Lower leg skin (tissue), 4 donors: ENCODE data around the gene CA6. TPM values are rescaled to one million over a fixed set of nuclear protein-coding genes. Genes with fewer than 3 reads are reported as not detected.
"Not testable (repeated sequence)": the region's sequence is repeated elsewhere in the genome, so short reads cannot be mapped to it uniquely, and the experiment has no call there.

Source experiments
- DNase-seq, 2 donors: peaks; one replicate each; pipeline ENCODE4 v3.0.0-alpha.2; 2019; ENCODE audit warnings: low spot score in 2 of 2
- H3K4me3 ChIP-seq: fragments of 200-600 bp; sonication (generic); 2 replicates; pipeline ENCODE4 v1.5.1; 2017; ENCODE audit warnings: mild to moderate bottlenecking, low read depth; ENCODE audit not compliant: poor library complexity, severe bottlenecking
- CTCF ChIP-seq, 3 donors: fragments of 450-650 bp; IDR thresholded peaks; one replicate each; pipeline ENCODE4 v1.5.1; 2016; ENCODE audit warnings: antibody characterized with exemption in 3 of 3, mild to moderate bottlenecking in 3 of 3, moderate library complexity in 2 of 3
- POLR2A ChIP-seq, 2 donors: fragments of 450-650 bp; IDR thresholded peaks; one replicate each; pipeline ENCODE4 v1.6.1; 2016 to 2017; ENCODE audit warnings: antibody characterized with exemption in 2 of 2, mild to moderate bottlenecking in 1 of 2, moderate library complexity in 1 of 2
- WGBS, 2 donors: methylation state at CpG; one replicate each; pipeline ENCODE4 v1.1.5; 2018; 5-methylcytosine and 5-hydroxymethylcytosine counted together
- intact Hi-C: fragments of 100-400 bp; cut with DNase I; formaldehyde crosslinking; loops from one replicate; pipeline ENCODE4 v1.15.0; 2023; ENCODE audit warnings: low total_unique reads
- total RNA-seq, 4 donors: library from RNA; depleted of rRNA; stranded (reverse); fragments of >200 nt; gene quantifications; one replicate each; pipeline ENCODE4 v1.1.0, GENCODE V29; 2016

CA6 gene
- total RNA-seq, 4 donors from 2014 or later = 17.4 to 38.0 (median 26.6) TPM

GRCh38 chr1:8988618-8988967 lies 42.9 kb downstream of the CA6 start:
- DNase-seq = no peak
- WGBS, 2 donors = 83 to 89% methylated on average over 13 of the region's 13 CpGs
- H3K4me3 ChIP-seq = no peak overlapping the region
- TF ChIP-seq CTCF (IDR thresholded peaks at IDR 0.05) (no peak), POLR2A (IDR thresholded peaks at IDR 0.05) (no peak)
- intact Hi-C loops = loop anchor here (5.0 to 10.0 kb wide), 2 partner anchors 71 to 134 kb away; no protein-coding TSS in a partner anchor

DNA sequence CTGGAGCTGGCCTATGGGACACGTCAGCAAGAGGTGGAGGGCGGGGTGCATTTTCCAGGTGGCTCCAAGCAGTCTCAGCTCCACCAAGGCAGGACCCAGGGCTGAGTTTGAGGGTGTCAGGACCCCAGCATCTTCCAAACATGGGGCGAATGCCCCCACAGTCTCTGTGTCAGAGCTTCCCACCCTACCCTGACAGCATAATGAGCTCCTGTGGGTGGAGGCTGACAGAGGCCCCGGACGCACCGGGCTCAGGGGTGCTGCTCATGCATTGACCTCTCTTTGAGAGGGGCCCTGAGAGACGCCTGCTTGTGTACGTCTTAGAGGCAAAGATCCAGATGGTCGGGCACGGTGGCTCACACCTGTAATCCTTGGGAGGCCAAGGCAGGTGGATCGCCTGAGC lies 43.4 kb downstream of the CA6 start:
- TF ChIP-seq POLR2A (IDR thresholded peaks at IDR 0.05) (no peak), CTCF (IDR thresholded peaks at IDR 0.05) (no peak)
- intact Hi-C loops = loop anchor here (5.0 to 10.0 kb wide), 2 partner anchors 72 to 134 kb away; no protein-coding TSS in a partner anchor
- H3K4me3 ChIP-seq = no peak overlapping the region
- DNase-seq = no peak
- WGBS, 2 donors = 92 to 98% methylated on average over 8 to 11 of the region's 11 CpGs

DNA sequence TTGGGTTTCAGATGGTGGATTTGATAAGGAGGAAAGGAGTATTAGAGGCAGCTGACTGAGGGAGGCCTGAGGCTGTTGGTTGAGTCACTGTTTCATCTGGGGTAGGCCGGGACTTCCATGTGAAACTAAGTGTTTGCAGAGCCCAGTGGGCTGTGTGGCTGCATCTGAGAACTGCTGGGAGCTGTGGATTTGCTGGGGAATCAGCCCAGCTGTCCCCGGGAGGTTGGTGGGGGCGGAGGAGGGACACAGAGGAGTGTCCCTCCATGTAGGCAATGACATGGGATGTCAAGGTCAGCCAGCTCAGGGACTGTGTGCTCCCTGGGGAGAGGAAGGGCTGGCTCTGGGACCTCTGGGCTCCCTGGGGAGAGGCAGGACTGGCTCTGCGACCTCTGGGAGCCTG lies 44.2 kb downstream of the CA6 start:
- 71 to 77% methylated on average over 4 of the region's 4 CpGs for WGBS, 2 donors
- no peak for DNase-seq
- intact Hi-C loops = loop anchor here (5.0 to 10.0 kb wide), 2 partner anchors 73 to 135 kb away; no protein-coding TSS in a partner anchor
- H3K4me3 ChIP-seq = no peak overlapping the region
- no peak for TF ChIP-seq POLR2A (IDR thresholded peaks at IDR 0.05)
- no peak for TF ChIP-seq CTCF (IDR thresholded peaks at IDR 0.05)

GRCh38 chr1:8992936-8993687 lies 47.4 kb downstream of the CA6 start:
- intact Hi-C loops = no loop called here
- WGBS, 2 donors = 91 to 96% methylated on average over 8 of the region's 8 CpGs
- no peak for DNase-seq
- TF ChIP-seq CTCF (IDR thresholded peaks at IDR 0.05) (no peak), POLR2A (IDR thresholded peaks at IDR 0.05) (no peak)
- no peak overlapping the region for H3K4me3 ChIP-seq

DNA sequence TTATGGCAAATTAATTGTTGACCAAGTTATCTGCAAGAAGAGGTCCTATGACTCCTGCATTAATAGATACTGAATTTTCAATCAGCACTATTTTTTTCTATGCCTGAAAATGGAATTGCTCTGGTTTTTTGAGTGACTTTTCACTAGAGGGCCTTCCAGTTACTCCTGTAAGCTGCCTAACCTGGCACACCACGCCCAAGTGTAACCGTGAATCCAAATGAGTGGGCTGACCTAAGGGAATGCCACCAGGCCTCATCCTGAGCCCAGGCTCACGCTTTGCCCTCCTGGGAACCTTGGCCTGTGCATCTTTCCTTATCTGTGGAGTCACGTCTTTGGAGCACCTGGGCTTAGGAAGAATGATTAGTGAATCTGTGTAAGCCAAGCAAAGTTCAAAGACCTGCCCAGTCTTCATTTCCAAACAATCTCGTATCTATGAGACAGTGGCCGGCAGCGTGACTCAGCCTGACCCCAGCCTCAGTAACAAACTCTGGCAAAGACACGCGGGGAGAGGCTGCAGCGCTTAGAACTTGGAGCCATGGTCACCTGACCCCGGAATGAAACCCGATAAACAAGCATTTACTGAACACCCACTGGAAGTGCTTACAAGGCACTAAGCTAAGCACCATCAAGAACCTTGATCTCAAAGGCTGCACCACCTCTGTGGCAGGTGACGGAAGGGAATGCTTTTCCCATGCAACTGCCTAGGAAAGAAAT lies 48.5 kb downstream of the CA6 start:
- DNase-seq, intact Hi-C loops, H3K4me3 ChIP-seq: not testable (repeated sequence)
- WGBS, 2 donors = 76 to 78% methylated on average over 13 of the region's 13 CpGs

DNA sequence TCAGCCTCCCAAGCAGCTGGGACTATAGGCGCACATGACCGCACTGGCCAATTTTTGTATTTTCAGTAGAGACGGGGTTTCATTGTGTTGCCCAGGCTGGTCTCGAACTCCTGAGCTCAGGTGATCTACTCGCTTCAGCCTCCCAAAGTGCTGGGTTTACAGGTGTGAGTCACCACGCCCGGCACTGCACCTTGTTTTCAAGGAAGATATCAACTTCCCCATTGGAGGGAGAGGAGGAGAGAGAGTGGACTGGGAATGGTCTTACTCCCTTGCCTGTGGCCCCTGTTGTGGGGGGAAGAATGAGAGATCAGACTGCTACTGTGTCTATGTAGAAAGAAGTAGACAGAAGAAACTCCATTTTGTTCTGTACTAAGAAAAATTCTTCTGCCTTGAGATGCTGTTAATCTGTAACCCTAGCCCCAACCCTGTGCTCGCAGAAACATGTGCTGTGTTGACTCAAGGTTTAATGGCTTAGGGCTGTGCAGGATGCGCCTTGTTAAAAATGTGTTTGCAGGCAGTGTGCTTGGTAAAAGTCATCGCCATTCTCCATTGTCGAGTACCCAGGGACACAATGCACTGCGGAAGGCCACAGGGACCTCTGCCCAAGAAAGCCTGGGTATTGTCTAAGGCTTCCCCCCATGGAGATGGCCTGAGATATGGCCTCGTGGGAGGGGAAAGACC lies 56.0 kb downstream of the CA6 start:
- intact Hi-C loops = loop anchor here (10.0 kb wide), 1 partner anchor 103 kb away; no protein-coding TSS in a partner anchor
- not testable (repeated sequence) for H3K4me3 ChIP-seq, DNase-seq
- WGBS, 2 donors = 80 to 84% methylated on average over 13 of the region's 13 CpGs

DNA sequence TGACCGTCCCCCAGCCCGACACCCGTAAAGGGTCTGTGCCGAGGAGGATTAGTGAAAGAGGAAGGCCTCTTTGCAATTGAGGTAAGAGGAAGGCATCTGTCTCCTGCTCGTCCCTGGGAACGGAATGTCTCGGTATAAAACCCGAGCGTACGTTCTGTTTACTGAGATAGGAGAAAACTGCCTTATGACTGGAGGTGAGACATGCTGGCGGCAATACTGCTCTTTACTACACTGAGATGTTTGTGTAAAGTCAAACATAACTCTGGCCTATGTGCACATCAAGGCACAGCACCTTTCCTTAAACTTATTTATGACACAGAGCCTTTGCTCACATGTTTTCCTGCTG lies 56.5 kb downstream of the CA6 start:
- intact Hi-C loops = loop anchor here (10.0 kb wide), 1 partner anchor 103 kb away; no protein-coding TSS in a partner anchor
- 90% methylated on average over 11 of the region's 11 CpGs for WGBS, 2 donors
- DNase-seq, H3K4me3 ChIP-seq: not testable (repeated sequence)
